IPS-15b (cell line): ENCODE data around the gene EMC8.

Experiments used
- H3K27me3 ChIP-seq: one replicate; pipeline ENCODE4 v1.6.1; 2013; ENCODE audit warnings: low read length; ENCODE audit not compliant: control insufficient read depth, insufficient read depth
- H3K36me3 ChIP-seq: one replicate; pipeline ENCODE4 v1.6.1; 2013; ENCODE audit warnings: low read length; ENCODE audit not compliant: control insufficient read depth, insufficient read depth
- H3K4me1 ChIP-seq: one replicate; pipeline ENCODE4 v1.6.1; 2013; ENCODE audit warnings: mild to moderate bottlenecking, low read length; ENCODE audit not compliant: control insufficient read depth, insufficient read depth
- H3K4me3 ChIP-seq: one replicate; pipeline ENCODE4 v1.5.1; 2013; ENCODE audit warnings: low read depth, low read length
- H3K9ac ChIP-seq: one replicate; pipeline ENCODE4 v1.6.1; 2013; ENCODE audit warnings: low read depth, mild to moderate bottlenecking, low read length
- H3K9me3 ChIP-seq: one replicate; pipeline ENCODE4 v1.6.1; 2013; ENCODE audit warnings: mild to moderate bottlenecking, low read length; ENCODE audit not compliant: control insufficient read depth, insufficient read depth

EMC8 gene

GRCh38 chr16:85729452-85730185 lies 69.7 kb downstream of the EMC8 start:
- no peaks in the 10 kb centered on the region for H3K36me3 ChIP-seq
- no peaks in the 10 kb centered on the region for H3K9me3 ChIP-seq
- no peaks in the 10 kb centered on the region for H3K27me3 ChIP-seq
- H3K4me1 ChIP-seq, result peaks cover 6% of the 10 kb centered on the region
- H3K4me3 ChIP-seq, result no peak overlapping the region
- H3K9ac ChIP-seq, result no peak overlapping the region

GRCh38 chr16:85728879-85729278 lies 70.5 kb downstream of the EMC8 start:
- Histone ChIP-seq H3K36me3 (no peaks in the 10 kb centered on the region), H3K27me3 (no peaks in the 10 kb centered on the region), H3K4me1 (peaks cover 3% of the 10 kb centered on the region), H3K4me3 (no peak overlapping the region), H3K9ac (no peak overlapping the region), H3K9me3 (no peaks in the 10 kb centered on the region)
